Measurements from ENCODE around the gene KRTAP5-10.
"Not testable (repeated sequence)": the region's sequence is repeated elsewhere in the genome, so short reads cannot be mapped to it uniquely, and the experiment has no call there.

The KRTAP5-10 gene

GRCh38 chr11:71542879-71543777 is 22.2 kb upstream of the KRTAP5-10 start:
- FAIRE-seq, result no peak

- no peak for FAIRE-seq
Measured at GRCh38 chr11:71543866-71544265, 21.5 kb upstream of the KRTAP5-10 start.

GRCh38 chr11:71544525-71545214 is 20.7 kb upstream of the KRTAP5-10 start:
- FAIRE-seq, result no peak

GRCh38 chr11:71545405-71545966 is 19.9 kb upstream of the KRTAP5-10 start:
- FAIRE-seq, result no peak

- FAIRE-seq, result no peak
Measured at GRCh38 chr11:71548120-71548519, 17.2 kb upstream of the KRTAP5-10 start, which contains the start of gene KRTAP5-9. TSS of gene KRTAP5-9 (plus strand) at chr11:71548420. CDS start at chr11:71548658, 238 bp downstream.

- FAIRE-seq, result no peak
Measured at GRCh38 chr11:71548716-71549151, 16.6 kb upstream of the KRTAP5-10 start.

- no peak for FAIRE-seq
Measured at GRCh38 chr11:71551711-71552110, 13.7 kb upstream of the KRTAP5-10 start.

- FAIRE-seq, result no peak
Measured at GRCh38 chr11:71554996-71555395, 10.4 kb upstream of the KRTAP5-10 start.

- FAIRE-seq, result no peak
Measured at GRCh38 chr11:71555508-71555907, 9.9 kb upstream of the KRTAP5-10 start.

GRCh38 chr11:71556018-71556417 is 9.3 kb upstream of the KRTAP5-10 start:
- FAIRE-seq, result no peak

- no peak for FAIRE-seq
Measured at GRCh38 chr11:71557257-71557656, 8.1 kb upstream of the KRTAP5-10 start.

GRCh38 chr11:71558996-71559395 is 6.4 kb upstream of the KRTAP5-10 start:
- FAIRE-seq, result no peak

GRCh38 chr11:71562120-71562519 is 3.2 kb upstream of the KRTAP5-10 start:
- no peak for FAIRE-seq

- no peak for FAIRE-seq
Measured at GRCh38 chr11:71563406-71563805, 2.0 kb upstream of the KRTAP5-10 start.

- FAIRE-seq, result no peak
Measured at GRCh38 chr11:71564430-71564829, 933 bp upstream of the KRTAP5-10 start.

- FAIRE-seq, result no peak
Measured at GRCh38 chr11:71566081-71566620, 788 bp downstream of the KRTAP5-10 start.

GRCh38 chr11:71566626-71567599 is 1.6 kb downstream of the KRTAP5-10 start:
- FAIRE-seq, result not testable (repeated sequence)

- FAIRE-seq, result not testable (repeated sequence)
Measured at GRCh38 chr11:71567633-71568032, 2.3 kb downstream of the KRTAP5-10 start.

- FAIRE-seq, result no peak
Measured at GRCh38 chr11:71568704-71569349, 3.5 kb downstream of the KRTAP5-10 start.

- not testable (repeated sequence) for FAIRE-seq
Measured at GRCh38 chr11:71571101-71571850, 5.9 kb downstream of the KRTAP5-10 start.

- FAIRE-seq, result no peak
Measured at GRCh38 chr11:71572811-71573210, 7.4 kb downstream of the KRTAP5-10 start.

All from endometrium (tissue), 2 donors.